Uterus (tissue), 2 donors: ENCODE data around the gene DNAL1.

ENCODE experiments used
- CTCF ChIP-seq, 4 experiments: fragments of 200-600 bp in 2 of 4; fragments of 450-650 bp in 2 of 4; sonication (generic) in 2 of 4; IDR thresholded peaks; one replicate each; pipeline ENCODE4 v1.5.1; 2016 to 2019; ENCODE audit warnings: antibody characterized with exemption in 4 of 4, mild to moderate bottlenecking in 2 of 4, moderate library complexity in 1 of 4
- POLR2A ChIP-seq, 2 donors: fragments of 450-650 bp; IDR thresholded peaks; one replicate each; pipeline ENCODE4 v1.6.1; 2016; ENCODE audit warnings: antibody characterized with exemption in 2 of 2, mild to moderate bottlenecking in 1 of 2, moderate library complexity in 1 of 2

GRCh38 chr14:73752297-73752992, 107.7 kb downstream of the DNAL1 start:
- TF ChIP-seq POLR2A (IDR thresholded peaks at IDR 0.05) (no peak), CTCF (IDR thresholded peaks at IDR 0.05) (peak in 1 of 4 experiments; percentile 6)
